Effector memory CD4-positive, alpha-beta T cell (primary cell): ENCODE measurements around the gene D2HGDH.
"Not testable (repeated sequence)": the region's sequence is repeated elsewhere in the genome, so short reads cannot be mapped to it uniquely, and the experiment has no call there.

Experiments used
- DNase-seq, 3 donors: peaks; one replicate each; pipeline ENCODE4 v3.0.0-alpha.2; 2020
- H3K27ac ChIP-seq: 2 replicates; pipeline ENCODE4 v1.7.0; 2013; ENCODE audit warnings: mild to moderate bottlenecking, low read length, moderate library complexity; ENCODE audit not compliant: insufficient read depth, poor library complexity, severe bottlenecking
- H3K27me3 ChIP-seq: replicated peaks from 2 replicates; pipeline ENCODE4 v1.7.0; 2013; ENCODE audit warnings: mild to moderate bottlenecking, low read length; ENCODE audit not compliant: insufficient read depth, control insufficient read depth, poor library complexity, severe bottlenecking
- H3K36me3 ChIP-seq: 2 replicates; pipeline ENCODE4 v1.7.0; 2013; ENCODE audit warnings: mild to moderate bottlenecking, low read length, moderate library complexity; ENCODE audit not compliant: control insufficient read depth, insufficient read depth
- H3K4me1 ChIP-seq: 2 replicates; pipeline ENCODE4 v1.7.0; 2013; ENCODE audit warnings: low read length, mild to moderate bottlenecking; ENCODE audit not compliant: control insufficient read depth, insufficient read depth, poor library complexity, severe bottlenecking
- H3K4me3 ChIP-seq: 2 replicates; pipeline ENCODE4 v1.7.0; 2013; ENCODE audit warnings: low read length, low read depth, mild to moderate bottlenecking; ENCODE audit not compliant: insufficient read depth, poor library complexity, severe bottlenecking
- H3K9me3 ChIP-seq: 2 replicates; pipeline ENCODE4 v1.7.0; 2013; ENCODE audit warnings: mild to moderate bottlenecking, low read length, moderate library complexity; ENCODE audit not compliant: control insufficient read depth

Gene D2HGDH

GRCh38 chr2:241755166-241755565, 20.7 kb downstream of the D2HGDH start:
- H3K36me3 ChIP-seq: peaks cover 23% of the 10 kb centered on the region
- no peak for DNase-seq
- H3K4me3 ChIP-seq: no peak overlapping the region
- no peaks in the 10 kb centered on the region for H3K27me3 ChIP-seq
- no peaks in the 10 kb centered on the region for H3K9me3 ChIP-seq
- H3K27ac ChIP-seq: no peak overlapping the region
- no peaks in the 10 kb centered on the region for H3K4me1 ChIP-seq

GRCh38 chr2:241755777-241756176, 21.3 kb downstream of the D2HGDH start:
- Histone ChIP-seq H3K4me1 (no peaks in the 10 kb centered on the region), H3K4me3 (no peak overlapping the region), H3K9me3 (no peaks in the 10 kb centered on the region), H3K27me3 (no peaks in the 10 kb centered on the region), H3K36me3 (peaks cover 23% of the 10 kb centered on the region), H3K27ac (no peak overlapping the region)
- no peak for DNase-seq

- peaks cover 11% of the 10 kb centered on the region for H3K36me3 ChIP-seq
- no peak overlapping the region for H3K27ac ChIP-seq
- H3K9me3 ChIP-seq: no peaks in the 10 kb centered on the region
- peaks cover 4% of the 10 kb centered on the region for H3K4me1 ChIP-seq
- H3K4me3 ChIP-seq: no peak overlapping the region
- no peak for DNase-seq
- no peaks in the 10 kb centered on the region for H3K27me3 ChIP-seq
Observed at GRCh38 chr2:241759067-241759807, 24.8 kb downstream of the D2HGDH start.

GRCh38 chr2:241759893-241760292, 25.5 kb downstream of the D2HGDH start:
- Histone ChIP-seq H3K4me1 (peaks cover 10% of the 10 kb centered on the region), H3K36me3 (peaks cover 11% of the 10 kb centered on the region)
- H3K27ac ChIP-seq, H3K27me3 ChIP-seq, DNase-seq, H3K4me3 ChIP-seq, H3K9me3 ChIP-seq: not testable (repeated sequence)

GRCh38 chr2:241760301-241760771, 25.9 kb downstream of the D2HGDH start:
- Histone ChIP-seq H3K27me3 (no peaks in the 10 kb centered on the region), H3K9me3 (no peaks in the 10 kb centered on the region), H3K27ac (no peak overlapping the region), H3K4me3 (no peak overlapping the region), H3K4me1 (peaks cover 10% of the 10 kb centered on the region), H3K36me3 (peaks cover 9% of the 10 kb centered on the region)
- no peak for DNase-seq

GRCh38 chr2:241762321-241762932, 28.0 kb downstream of the D2HGDH start:
- Histone ChIP-seq H3K4me3 (peak overlapping the region; percentile 23), H3K9me3 (no peaks in the 10 kb centered on the region), H3K36me3 (no peaks in the 10 kb centered on the region), H3K27ac (peak overlapping the region; percentile 63), H3K27me3 (no peaks in the 10 kb centered on the region), H3K4me1 (peaks cover 10% of the 10 kb centered on the region)
- DNase-seq: peak in 2 of 3 donors; percentile 20 to 24

GRCh38 chr2:241762933-241763369, 28.5 kb downstream of the D2HGDH start:
- DNase-seq: peak; percentile 67 to 76 (median 72)
- no peaks in the 10 kb centered on the region for H3K9me3 ChIP-seq
- peak overlapping the region; percentile 63 for H3K27ac ChIP-seq
- no peaks in the 10 kb centered on the region for H3K27me3 ChIP-seq
- H3K4me1 ChIP-seq: peaks cover 10% of the 10 kb centered on the region
- no peaks in the 10 kb centered on the region for H3K36me3 ChIP-seq
- H3K4me3 ChIP-seq: no peak overlapping the region

- Histone ChIP-seq H3K27me3 (no peaks in the 10 kb centered on the region), H3K27ac (peak overlapping the region; percentile 63), H3K9me3 (no peaks in the 10 kb centered on the region), H3K4me1 (peaks cover 10% of the 10 kb centered on the region), H3K36me3 (no peaks in the 10 kb centered on the region), H3K4me3 (no peak overlapping the region)
- no peak for DNase-seq
Observed at GRCh38 chr2:241763551-241764274, 29.3 kb downstream of the D2HGDH start.

- no peak for DNase-seq
- peak overlapping the region; percentile 63 for H3K27ac ChIP-seq
- no peak overlapping the region for H3K4me3 ChIP-seq
- no peaks in the 10 kb centered on the region for H3K36me3 ChIP-seq
- peaks cover 10% of the 10 kb centered on the region for H3K4me1 ChIP-seq
- no peaks in the 10 kb centered on the region for H3K9me3 ChIP-seq
- no peaks in the 10 kb centered on the region for H3K27me3 ChIP-seq
Observed at GRCh38 chr2:241764275-241765241, 30.1 kb downstream of the D2HGDH start.
